Kidney epithelial cell (primary cell): Measurements from ENCODE around the gene UNKL. TPM values are rescaled to one million over a fixed set of nuclear protein-coding genes. Genes with fewer than 3 reads are reported as not detected.

Experiments
- DNase-seq: peaks from one replicate; pipeline ENCODE4 v3.0.0-alpha.2; 2010; ENCODE audit warnings: low read depth
- H3K27me3 ChIP-seq: 2 replicates; pipeline ENCODE4 v1.6.0; 2011; ENCODE audit warnings: low read length; ENCODE audit not compliant: control insufficient read depth, insufficient read depth
- H3K36me3 ChIP-seq: 2 replicates; pipeline ENCODE4 v1.5.1; 2011; ENCODE audit warnings: low read length; ENCODE audit not compliant: control insufficient read depth, insufficient read depth
- H3K4me3 ChIP-seq: 2 replicates; pipeline ENCODE4 v1.5.1; 2011; ENCODE audit warnings: low read depth, mild to moderate bottlenecking, control low read depth, low read length
- total RNA-seq: library from RNA; depleted of rRNA; stranded (reverse); fragments of >200 nt; gene quantifications from 2 replicates; pipeline ENCODE4 v1.2.3, GENCODE V29; 2015
- TF ChIP-seq, protein P1 (sequence below): IDR thresholded peaks from 2 replicates; pipeline ENCODE4 v1.5.1; 2011; ENCODE audit warnings: mild to moderate bottlenecking, moderate library complexity, low read length, control low read depth, inconsistent platforms; ENCODE audit not compliant: insufficient read depth, poor library complexity, severe bottlenecking

UNKL gene
- total RNA-seq, 1 donor from 2014 or later, result 19.3 TPM

DNA sequence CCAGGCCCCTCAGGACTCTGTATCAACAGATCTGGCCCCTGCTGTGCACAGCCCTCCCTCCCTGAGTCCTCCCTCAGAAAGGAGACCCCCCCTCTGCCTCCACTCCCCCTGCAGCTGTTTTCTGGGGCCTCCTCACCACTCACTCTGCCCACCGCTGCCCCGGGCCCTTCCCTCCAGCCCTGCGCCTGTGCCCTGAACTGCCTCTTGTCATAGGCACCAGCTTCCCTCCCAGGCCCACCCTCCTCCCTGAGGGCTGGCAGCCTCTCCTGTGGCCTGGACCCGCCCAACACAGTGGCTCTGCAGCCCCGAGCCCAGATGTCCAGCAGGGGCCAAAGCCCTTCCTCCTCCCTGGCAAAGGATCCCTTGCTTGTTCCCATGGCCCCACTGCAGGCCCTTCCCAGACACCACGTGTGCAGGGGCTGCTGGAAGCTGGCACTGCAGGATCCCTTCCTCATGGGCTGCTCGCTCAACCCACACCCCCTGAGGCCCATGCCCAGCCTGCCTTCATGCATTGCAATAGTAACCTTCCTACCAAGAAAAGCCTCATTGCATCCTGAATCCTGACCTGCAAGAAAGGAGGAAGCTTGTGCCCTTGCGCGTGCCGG lies 37.0 kb downstream of the UNKL start:
- no peak for DNase-seq
- Histone ChIP-seq H3K4me3 (no peak overlapping the region), H3K36me3 (no peaks in the 10 kb centered on the region), H3K27me3 (no peaks in the 10 kb centered on the region)
- TF ChIP-seq, protein P1, sequence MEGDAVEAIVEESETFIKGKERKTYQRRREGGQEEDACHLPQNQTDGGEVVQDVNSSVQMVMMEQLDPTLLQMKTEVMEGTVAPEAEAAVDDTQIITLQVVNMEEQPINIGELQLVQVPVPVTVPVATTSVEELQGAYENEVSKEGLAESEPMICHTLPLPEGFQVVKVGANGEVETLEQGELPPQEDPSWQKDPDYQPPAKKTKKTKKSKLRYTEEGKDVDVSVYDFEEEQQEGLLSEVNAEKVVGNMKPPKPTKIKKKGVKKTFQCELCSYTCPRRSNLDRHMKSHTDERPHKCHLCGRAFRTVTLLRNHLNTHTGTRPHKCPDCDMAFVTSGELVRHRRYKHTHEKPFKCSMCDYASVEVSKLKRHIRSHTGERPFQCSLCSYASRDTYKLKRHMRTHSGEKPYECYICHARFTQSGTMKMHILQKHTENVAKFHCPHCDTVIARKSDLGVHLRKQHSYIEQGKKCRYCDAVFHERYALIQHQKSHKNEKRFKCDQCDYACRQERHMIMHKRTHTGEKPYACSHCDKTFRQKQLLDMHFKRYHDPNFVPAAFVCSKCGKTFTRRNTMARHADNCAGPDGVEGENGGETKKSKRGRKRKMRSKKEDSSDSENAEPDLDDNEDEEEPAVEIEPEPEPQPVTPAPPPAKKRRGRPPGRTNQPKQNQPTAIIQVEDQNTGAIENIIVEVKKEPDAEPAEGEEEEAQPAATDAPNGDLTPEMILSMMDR, result no peak

DNA sequence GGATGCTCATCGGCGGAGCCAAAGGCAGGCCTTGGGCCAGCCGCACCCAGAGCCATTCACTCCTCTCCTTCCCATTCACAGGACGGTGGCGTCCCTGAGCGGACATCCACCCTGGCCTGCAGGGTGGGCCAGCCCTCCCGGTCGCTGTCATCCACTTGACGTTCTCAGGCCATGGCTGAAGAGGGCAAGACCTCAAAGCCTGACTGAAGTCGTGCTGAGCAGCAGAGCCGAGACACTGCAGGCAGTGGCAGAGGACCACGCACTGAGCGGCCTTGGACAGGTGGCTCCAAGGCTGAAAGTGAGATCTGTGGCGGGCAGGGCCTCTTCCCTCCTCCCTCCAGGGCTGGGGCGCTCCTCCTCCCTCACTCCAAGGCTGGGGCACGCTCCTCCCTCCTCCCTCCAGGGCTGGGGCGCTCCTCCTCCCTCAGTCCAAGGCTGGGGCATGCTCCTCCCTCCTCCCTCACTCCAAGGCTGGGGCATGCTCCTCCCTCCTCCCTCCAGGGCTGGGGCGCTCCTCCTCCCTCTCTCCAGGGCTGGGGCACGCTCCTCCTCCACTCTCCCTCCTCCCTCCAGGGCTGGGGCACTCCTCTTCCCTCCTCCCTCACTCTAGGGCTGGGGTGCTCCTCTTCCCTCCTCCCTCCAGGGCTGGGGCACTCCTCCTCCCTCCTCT lies 38.6 kb downstream of the UNKL start:
- no peaks in the 10 kb centered on the region for H3K27me3 ChIP-seq
- no peak for DNase-seq
- TF ChIP-seq, protein P1, result no peak
- no peak overlapping the region for H3K4me3 ChIP-seq
- H3K36me3 ChIP-seq, result no peaks in the 10 kb centered on the region

DNA sequence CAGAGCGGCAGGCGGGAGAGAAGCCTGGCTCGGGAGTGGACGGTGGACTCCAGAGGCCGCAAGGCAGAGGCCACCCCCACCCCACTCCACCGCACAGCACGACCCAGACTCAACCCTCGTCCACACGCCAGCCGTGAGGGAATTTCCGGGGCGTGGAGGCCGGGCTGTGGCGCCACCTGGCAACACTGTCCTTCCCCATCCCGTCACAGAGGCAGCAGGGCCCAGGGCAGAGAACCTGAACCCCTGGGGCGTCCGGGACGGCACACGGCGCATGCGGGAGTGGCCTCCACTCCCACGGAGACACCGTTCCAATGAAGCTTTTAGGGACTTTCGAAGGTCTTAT lies 39.2 kb downstream of the UNKL start:
- H3K36me3 ChIP-seq, result no peaks in the 10 kb centered on the region
- H3K27me3 ChIP-seq, result no peaks in the 10 kb centered on the region
- no peak overlapping the region for H3K4me3 ChIP-seq
- TF ChIP-seq, protein P1, result no peak
- no peak for DNase-seq

DNA sequence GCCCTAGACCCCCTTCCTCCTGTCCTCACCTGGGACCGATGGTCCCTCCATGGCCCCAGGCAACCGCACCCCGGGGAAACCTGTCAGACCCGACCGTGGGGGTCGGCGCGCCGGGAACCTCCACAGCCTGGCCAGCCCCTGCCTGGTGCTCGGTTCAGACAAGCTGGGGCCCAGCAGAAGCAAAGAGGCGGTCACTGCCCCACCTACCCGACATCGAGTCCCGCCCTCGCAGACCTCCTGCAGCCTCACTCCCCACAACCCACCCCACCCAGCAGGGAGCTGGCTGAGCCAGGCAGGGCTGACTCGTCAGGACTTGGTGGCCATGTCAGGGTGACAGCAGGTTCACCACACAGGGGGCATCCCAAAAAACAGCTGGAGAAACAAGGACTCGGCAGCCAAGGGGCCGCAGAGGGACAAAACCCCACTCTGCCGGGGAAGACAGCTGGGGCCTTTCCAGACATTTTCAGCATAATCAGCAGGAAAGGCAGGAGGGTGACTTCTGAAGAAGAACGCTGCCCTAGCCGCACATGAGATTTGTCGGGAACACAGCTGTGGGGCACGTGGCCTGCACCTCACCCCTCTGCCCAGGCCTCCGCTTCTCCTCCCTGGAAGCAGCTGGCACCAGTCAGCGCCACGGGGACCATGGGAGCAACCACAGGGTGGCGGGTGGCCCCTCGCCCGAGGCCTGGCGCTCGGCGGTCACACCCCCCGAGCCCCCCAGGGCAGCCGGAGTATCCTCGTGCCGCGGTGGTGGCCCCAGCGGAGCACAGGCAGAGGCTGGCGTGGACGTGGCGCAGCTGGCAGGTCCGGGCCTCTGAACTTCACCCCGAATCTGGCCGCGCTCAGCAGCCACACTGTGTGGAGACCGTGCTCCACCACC lies 39.8 kb downstream of the UNKL start:
- DNase-seq, result no peak
- TF ChIP-seq, protein P1, result no peak
- Histone ChIP-seq H3K4me3 (no peak overlapping the region), H3K36me3 (no peaks in the 10 kb centered on the region), H3K27me3 (no peaks in the 10 kb centered on the region)

DNA sequence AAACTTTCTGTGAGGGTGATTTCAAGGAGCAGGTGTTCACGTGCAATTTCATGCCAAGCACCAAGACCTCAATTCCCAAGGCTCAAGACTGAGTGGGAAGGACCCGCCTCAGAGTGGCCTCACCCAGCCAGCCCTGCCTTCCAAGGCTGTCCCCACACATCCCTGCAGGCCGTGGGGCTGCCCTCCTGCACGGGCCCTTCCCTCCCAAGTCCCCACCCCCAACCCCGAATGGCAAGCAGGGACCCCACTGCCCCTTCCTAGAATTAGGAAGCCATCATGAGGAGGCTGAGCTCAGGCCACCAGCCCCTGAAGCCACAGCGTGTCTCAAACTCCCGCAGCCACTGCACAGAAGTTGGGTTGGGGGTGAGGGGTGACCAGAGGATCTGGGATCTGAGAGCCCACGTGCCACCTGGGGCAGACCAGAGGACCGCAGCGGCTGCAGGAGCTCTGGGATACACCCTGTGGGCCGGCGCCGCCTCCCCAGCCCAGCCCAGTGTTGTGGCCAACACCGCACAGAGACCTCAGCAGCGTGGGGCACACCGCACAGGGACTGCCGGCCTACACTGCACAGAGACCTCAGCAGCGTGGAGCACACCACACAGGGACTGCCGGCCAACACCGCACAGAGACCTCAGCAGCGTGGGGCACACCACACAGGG lies 42.1 kb downstream of the UNKL start:
- H3K4me3 ChIP-seq, result no peak overlapping the region
- H3K36me3 ChIP-seq, result no peaks in the 10 kb centered on the region
- TF ChIP-seq, protein P1, result no peak
- no peaks in the 10 kb centered on the region for H3K27me3 ChIP-seq
- DNase-seq, result no peak
